Breast epithelium (tissue), 3 donors: ENCODE results near the gene PNLIPRP2.

Experiments
- POLR2A ChIP-seq: fragments of 450-650 bp; IDR thresholded peaks from one replicate; pipeline ENCODE4 v1.6.1; 2016; ENCODE audit warnings: antibody characterized with exemption, mild to moderate bottlenecking, moderate library complexity
- POLR2AphosphoS5 ChIP-seq, 3 donors: sonication (generic); formaldehyde crosslinking; IDR thresholded peaks; one replicate each; pipeline ENCODE4 v1.6.1; 2017; ENCODE audit warnings: antibody characterized with exemption in 3 of 3
- TF ChIP-seq, protein P1 (sequence below), 3 donors: fragments of 450-650 bp; IDR thresholded peaks; one replicate each; pipeline ENCODE4 v1.5.1; 2016 to 2017; ENCODE audit warnings: antibody characterized with exemption in 3 of 3, mild to moderate bottlenecking in 3 of 3, moderate library complexity in 3 of 3

DNA sequence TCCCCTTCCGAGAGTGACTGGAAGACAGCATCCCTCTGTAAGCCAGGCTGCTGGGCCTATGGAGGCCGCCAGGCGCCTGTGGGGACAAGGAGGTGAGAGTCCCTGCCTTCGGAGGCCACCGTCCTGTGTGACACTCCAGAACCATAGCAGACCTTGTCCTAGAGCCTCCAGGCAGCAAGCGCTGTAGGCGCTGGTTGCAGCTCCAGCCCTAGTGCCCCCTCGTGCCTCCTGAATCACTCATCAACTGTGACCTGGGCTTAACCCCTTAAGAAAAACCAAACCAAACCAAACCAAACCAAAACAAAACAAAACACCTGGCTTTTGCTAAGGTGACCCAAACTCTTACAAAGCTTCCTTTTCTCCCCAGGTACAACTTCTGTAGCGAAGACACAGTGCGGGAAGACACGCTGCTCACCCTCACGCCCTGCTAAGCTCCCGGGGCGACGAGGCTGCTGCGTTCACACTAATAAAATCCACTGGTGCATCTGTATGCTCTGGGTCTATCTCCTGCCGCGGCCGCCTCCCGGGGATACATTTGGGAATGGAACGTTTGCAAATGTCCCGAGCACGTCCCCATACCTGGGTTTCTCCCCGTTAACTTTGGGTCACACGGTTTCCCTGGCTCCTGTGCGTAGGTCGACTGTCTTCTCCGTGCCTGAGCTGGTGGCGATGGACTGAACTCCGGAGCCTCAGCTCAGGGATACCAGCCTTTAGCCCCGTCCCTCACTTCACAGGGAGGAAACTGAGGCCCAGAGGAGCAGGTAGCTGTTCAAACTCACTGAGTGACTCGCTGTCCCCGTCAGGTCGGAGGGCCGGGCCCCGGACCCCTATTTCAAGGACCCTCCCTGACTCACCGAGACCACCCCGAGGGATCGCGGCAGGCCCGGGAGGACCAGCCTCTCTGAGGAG is 11.8 kb upstream of the PNLIPRP2 start:
- TF ChIP-seq POLR2A (no peak), POLR2AphosphoS5 (IDR thresholded peaks at IDR 0.05) (no peak)
- TF ChIP-seq, protein P1, sequence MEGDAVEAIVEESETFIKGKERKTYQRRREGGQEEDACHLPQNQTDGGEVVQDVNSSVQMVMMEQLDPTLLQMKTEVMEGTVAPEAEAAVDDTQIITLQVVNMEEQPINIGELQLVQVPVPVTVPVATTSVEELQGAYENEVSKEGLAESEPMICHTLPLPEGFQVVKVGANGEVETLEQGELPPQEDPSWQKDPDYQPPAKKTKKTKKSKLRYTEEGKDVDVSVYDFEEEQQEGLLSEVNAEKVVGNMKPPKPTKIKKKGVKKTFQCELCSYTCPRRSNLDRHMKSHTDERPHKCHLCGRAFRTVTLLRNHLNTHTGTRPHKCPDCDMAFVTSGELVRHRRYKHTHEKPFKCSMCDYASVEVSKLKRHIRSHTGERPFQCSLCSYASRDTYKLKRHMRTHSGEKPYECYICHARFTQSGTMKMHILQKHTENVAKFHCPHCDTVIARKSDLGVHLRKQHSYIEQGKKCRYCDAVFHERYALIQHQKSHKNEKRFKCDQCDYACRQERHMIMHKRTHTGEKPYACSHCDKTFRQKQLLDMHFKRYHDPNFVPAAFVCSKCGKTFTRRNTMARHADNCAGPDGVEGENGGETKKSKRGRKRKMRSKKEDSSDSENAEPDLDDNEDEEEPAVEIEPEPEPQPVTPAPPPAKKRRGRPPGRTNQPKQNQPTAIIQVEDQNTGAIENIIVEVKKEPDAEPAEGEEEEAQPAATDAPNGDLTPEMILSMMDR (IDR thresholded peaks at IDR 0.05): no peak
